Measurements from ENCODE around the gene LRPPRC. TPM values are rescaled to one million over a fixed set of nuclear protein-coding genes. Genes with fewer than 3 reads are reported as not detected.

Gene LRPPRC
- total RNA-seq, 4 donors from 2014 or later = 40.9 to 61.8 (median 49.5) TPM

- no peak overlapping the region for H3K27ac ChIP-seq
- H3K4me3 ChIP-seq = no peak overlapping the region
- no peak for ATAC-seq
- no peak for TF ChIP-seq POLR2AphosphoS5 (IDR thresholded peaks at IDR 0.05)
- TF ChIP-seq POLR2A (IDR thresholded peaks at IDR 0.05) = no peak
- no peak for TF ChIP-seq CTCF (IDR thresholded peaks at IDR 0.05)
- no peak for TF ChIP-seq EP300 (IDR thresholded peaks at IDR 0.05)
- peaks cover 3 to 97% of the 10 kb centered on the region in 2 donors for H3K36me3 ChIP-seq
- no peaks in the 10 kb centered on the region for H3K9me3 ChIP-seq
- no peaks in the 10 kb centered on the region for H3K27me3 ChIP-seq
- 62 to 71% methylated on average over 6 to 11 of the region's 11 CpGs for WGBS, 2 donors (ENCODE audit: low coverage in 1 of 2)
- no peaks in the 10 kb centered on the region for H3K4me1 ChIP-seq
Observed at GRCh38 chr2:43898134-43898837, 97.5 kb downstream of the LRPPRC start.

GRCh38 chr2:43897492-43897891 is 98.3 kb downstream of the LRPPRC start:
- TF ChIP-seq POLR2AphosphoS5 (IDR thresholded peaks at IDR 0.05) = no peak
- TF ChIP-seq EP300 (IDR thresholded peaks at IDR 0.05) = no peak
- TF ChIP-seq POLR2A (IDR thresholded peaks at IDR 0.05) = no peak
- no peak for TF ChIP-seq CTCF (IDR thresholded peaks at IDR 0.05)

GRCh38 chr2:43896906-43897305 is 98.9 kb downstream of the LRPPRC start:
- WGBS, 2 donors (ENCODE audit: low coverage in 1 of 2) = 70 to 100% methylated on average over 1 of the region's 1 CpG
- no peak overlapping the region for H3K4me3 ChIP-seq
- ATAC-seq = no peak
- no peaks in the 10 kb centered on the region for H3K9me3 ChIP-seq
- H3K4me1 ChIP-seq = no peaks in the 10 kb centered on the region
- H3K36me3 ChIP-seq = peaks cover 3 to 99% of the 10 kb centered on the region in 2 donors
- no peak for TF ChIP-seq EP300 (IDR thresholded peaks at IDR 0.05)
- TF ChIP-seq POLR2A (IDR thresholded peaks at IDR 0.05) = no peak
- no peak for TF ChIP-seq CTCF (IDR thresholded peaks at IDR 0.05)
- no peak for TF ChIP-seq POLR2AphosphoS5 (IDR thresholded peaks at IDR 0.05)
- no peaks in the 10 kb centered on the region for H3K27me3 ChIP-seq
- no peak overlapping the region for H3K27ac ChIP-seq

More at GRCh38 chr2:43897492-43897891, 98.3 kb downstream of the LRPPRC start:
- H3K27me3 ChIP-seq = no peaks in the 10 kb centered on the region
- no peaks in the 10 kb centered on the region for H3K9me3 ChIP-seq
- no peak overlapping the region for H3K27ac ChIP-seq
- peaks cover 3 to 99% of the 10 kb centered on the region in 2 donors for H3K36me3 ChIP-seq
- H3K4me1 ChIP-seq = no peaks in the 10 kb centered on the region
- 81 to 97% methylated on average over 3 to 6 of the region's 6 CpGs for WGBS, 2 donors (ENCODE audit: low coverage in 1 of 2)
- H3K4me3 ChIP-seq = no peak overlapping the region
- ATAC-seq = no peak

- peaks cover 0 to 99% of the 10 kb centered on the region in 2 donors for H3K36me3 ChIP-seq
Observed at GRCh38 chr2:43894743-43895142, 101.0 kb downstream of the LRPPRC start.

More at GRCh38 chr2:43894743-43895142, 101.0 kb downstream of the LRPPRC start:
- ATAC-seq = no peak
- Histone ChIP-seq H3K9me3 (no peaks in the 10 kb centered on the region), H3K4me3 (no peak overlapping the region), H3K27ac (no peak overlapping the region), H3K4me1 (no peaks in the 10 kb centered on the region), H3K27me3 (no peaks in the 10 kb centered on the region)
- no peak for TF ChIP-seq POLR2AphosphoS5 (IDR thresholded peaks at IDR 0.05)
- TF ChIP-seq EP300 (IDR thresholded peaks at IDR 0.05) = no peak
- TF ChIP-seq CTCF (IDR thresholded peaks at IDR 0.05) = no peak
- no peak for TF ChIP-seq POLR2A (IDR thresholded peaks at IDR 0.05)
- WGBS, 2 donors (ENCODE audit: low coverage in 1 of 2) = 97% methylated on average over 2 of the region's 2 CpGs; no CpG with 5 or more reads in 1 of the 2 donors
